GM18909 (cell line): ENCODE data around the gene R3HCC1L.

ENCODE experiments used
- ATAC-seq: cut with Tn5 transposase; IDR thresholded peaks from one replicate; pipeline ENCODE4 v1.9.1; 2021; ENCODE audit warnings: mild to moderate bottlenecking; ENCODE audit not compliant: unreplicated experiment, poor library complexity

Gene R3HCC1L

GRCh38 chr10:98256692-98257091 is 122.2 kb downstream of the R3HCC1L start:
- no peak for ATAC-seq

- no peak for ATAC-seq
These were observed 122.7 kb downstream of the R3HCC1L start for GRCh38 chr10:98257198-98257597.

GRCh38 chr10:98257961-98258360 is 123.5 kb downstream of the R3HCC1L start:
- ATAC-seq: no peak

DNA sequence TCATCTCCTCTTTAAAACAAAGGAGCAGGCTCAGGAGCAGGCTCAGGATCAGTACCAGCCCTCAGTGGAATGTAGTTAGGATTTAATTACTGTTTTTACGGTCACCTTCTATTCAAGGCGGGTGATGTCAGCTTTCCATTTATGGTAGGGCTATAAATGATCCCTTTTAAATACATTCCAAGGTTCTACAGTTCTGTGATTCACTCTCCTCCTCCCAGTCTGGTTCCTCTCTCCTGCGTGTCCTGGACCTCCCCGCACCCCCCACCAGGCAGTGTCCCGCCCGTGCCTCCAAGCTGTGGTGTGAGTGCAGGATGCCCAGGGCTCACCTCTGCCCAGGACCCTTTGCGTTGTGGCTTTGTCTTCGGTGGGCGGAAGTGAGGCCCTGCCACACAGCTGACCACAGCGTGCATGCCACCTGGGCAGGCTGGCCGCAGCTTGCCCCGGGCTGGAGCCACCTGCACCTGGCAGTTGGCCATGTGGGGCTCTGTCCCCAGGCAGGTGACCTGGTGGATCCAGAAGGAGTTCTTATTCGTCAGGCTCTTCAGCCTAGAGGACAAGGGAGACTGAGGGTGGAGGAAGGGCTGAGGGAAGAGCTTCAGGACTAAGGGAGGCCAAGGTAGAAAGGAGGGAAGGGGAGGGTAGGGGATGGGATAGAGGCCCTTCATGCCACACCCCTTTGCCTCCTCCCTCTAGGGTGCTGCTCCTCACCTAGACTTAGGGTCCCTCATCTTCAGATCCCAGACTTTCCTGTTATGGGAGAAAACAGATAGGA is 124.4 kb downstream of the R3HCC1L start:
- ATAC-seq: no peak

GRCh38 chr10:98259606-98260315 is 125.3 kb downstream of the R3HCC1L start:
- no peak for ATAC-seq

DNA sequence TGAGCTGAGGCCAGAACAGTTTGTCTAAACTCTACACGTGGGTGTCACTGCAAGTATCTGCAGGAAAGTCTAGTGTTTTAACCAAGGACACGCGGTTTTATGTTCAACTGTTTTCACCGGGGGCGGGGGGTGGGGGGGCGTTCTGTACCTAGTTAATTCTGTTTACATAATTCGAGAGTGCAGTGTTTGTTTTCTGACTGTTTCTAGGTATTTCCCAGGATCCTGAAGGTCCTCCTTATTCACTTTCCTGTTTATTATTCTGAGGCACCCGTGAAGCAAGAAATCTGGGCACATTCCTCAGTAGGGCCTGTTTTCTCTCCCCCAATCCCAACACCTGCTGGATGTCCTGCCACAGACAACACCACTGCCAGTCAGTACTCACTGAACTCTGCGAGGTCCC is 125.9 kb downstream of the R3HCC1L start:
- ATAC-seq: no peak

GRCh38 chr10:98260752-98261151 is 126.3 kb downstream of the R3HCC1L start:
- no peak for ATAC-seq

- ATAC-seq: no peak
These were observed 127.2 kb downstream of the R3HCC1L start for GRCh38 chr10:98261436-98262277.

- no peak for ATAC-seq
These were observed 128.1 kb downstream of the R3HCC1L start for GRCh38 chr10:98262571-98262970.

DNA sequence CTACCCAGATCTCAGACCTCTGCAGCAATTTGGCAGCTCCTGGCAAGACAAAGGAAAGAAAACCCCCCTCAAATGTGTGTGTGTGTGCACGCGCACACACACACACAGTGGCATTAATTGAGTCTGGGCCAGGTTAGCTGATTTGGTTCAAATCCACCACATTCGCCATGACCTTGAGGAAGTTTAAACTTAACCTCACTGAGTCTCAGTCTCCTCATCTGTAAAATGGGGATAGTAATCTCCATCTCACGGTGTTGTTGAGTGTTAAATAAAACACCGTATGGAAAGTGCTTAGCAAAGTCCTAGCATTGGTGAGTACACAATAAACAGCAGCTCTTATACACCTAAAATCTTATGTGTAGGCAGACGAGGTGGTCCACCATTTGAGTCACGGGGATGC is 128.6 kb downstream of the R3HCC1L start:
- ATAC-seq: no peak

DNA sequence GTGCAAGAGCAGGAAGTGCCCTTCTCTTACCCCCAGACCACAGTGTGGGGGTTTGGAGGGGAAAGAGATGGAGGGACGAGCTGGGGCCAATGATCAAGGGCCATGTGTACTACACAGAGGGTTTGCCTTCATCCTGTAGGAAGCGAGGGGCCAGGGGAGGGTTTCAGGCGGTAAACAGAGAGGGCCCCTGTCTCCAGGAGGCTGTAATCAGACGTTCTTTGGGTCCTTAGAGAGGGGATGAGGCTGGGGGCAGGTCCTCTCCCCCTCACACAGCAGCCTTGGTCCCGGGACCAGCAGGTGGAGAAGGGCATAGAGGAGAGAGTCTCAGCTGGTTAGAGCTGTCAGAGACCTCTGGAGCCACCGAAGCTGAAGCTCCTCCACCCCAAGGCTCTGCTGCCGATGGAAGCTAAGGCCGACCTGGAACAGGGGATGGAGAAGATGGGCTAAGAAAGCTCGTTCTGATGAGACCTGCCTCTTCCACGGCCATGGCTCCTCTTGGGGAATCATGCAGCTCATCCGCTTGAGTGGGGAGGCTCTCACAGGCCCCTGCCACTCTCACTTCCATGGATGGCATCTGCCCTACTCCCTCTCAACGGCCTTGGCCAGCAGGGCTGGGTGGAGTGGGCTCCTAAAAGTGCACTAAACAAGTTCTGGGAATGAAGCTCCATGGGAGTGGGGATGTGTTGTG is 130.1 kb downstream of the R3HCC1L start:
- ATAC-seq: no peak

DNA sequence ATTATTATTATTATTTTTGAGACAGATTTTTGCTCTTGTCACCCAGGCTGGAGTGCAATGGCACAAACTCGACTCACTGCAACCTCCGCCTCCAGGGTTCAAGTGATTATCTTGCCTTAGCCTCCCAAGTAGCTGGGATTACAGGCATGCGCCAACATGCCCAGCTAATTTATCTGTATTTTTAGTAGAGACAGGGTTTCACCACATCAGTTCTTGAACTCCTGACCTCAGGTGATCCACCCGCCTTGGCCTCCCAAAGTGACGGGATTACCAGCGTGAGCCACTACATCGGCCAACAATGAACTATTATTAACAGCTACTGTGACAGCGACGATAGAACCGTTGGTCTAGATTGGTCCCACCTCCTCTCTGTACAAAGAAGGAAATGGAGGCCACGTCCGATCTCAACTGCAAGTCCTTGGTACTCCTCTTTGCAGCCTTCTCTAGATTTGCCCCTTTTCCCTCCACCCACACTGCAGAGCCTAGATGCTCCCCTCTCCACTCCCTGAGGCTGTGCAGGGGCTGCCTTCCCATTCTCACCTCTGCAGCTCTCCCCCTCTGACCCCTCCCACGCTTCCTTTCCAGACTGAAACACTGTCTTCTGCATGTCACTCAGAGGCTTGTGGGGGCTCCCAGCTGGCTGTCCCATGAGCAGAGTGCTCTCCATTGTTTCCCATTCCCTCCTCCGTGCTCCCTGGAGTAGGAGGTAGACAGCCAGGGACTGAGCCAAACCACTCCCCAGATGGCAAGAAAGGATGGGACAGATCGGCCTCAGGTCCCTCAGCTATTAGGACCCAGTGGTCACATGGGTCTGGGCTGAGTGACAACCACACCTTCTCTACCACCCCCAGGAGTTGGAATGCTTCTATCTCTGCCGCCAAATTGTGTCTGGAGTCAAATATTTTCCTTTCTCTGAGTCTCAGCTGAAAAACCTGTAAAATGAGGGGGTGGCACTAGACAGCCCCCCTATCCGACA is 131.2 kb downstream of the R3HCC1L start:
- ATAC-seq: no peak

GRCh38 chr10:98266647-98267046 is 132.2 kb downstream of the R3HCC1L start:
- ATAC-seq: no peak

- no peak for ATAC-seq
These were observed 132.8 kb downstream of the R3HCC1L start for GRCh38 chr10:98267069-98267893.

DNA sequence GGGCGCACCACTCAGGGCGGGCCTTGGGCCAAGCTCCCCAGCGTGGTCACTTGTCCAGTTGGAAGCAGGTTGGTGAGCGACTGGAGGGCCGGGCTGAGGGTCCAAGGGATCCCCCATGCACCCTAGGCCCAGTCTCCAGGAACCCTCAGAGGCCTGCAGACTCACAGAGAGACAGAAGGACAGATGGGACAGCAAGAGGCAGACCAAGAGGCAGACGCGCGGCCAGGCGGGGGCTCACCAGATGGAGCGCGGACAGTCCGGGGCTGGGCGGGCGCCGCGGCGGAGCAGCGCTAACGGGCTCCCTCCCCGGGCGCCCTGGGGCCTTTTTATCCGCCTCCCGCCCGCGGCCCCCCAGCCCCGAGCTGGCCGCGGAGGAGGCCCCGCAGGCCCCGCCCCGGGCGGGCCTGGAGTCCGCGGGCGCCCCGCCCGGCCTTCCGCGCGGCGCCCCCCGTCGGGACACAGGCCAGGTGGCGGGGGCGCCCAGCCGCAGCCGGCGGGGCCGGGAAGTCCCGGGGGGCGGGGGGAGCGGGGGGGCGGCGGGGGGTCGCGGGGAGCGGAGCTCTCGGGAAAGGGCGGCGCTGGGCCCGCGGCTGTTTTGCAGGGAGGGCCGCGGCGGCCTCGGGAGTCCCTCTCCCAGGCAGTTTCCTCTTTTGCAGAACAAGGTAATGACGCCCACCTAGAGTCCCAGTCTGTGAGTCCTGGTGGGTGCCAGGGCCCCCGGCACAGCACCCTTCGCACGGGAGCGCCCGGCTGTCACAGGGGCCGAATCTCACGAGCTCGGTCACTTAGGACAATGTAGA is 133.6 kb downstream of the R3HCC1L start, which contains the start of gene LOXL4:
Gene LOXL4, minus strand, starts transcription at position 301 of the 800 bp plus-strand sequence. CDS start 5,175 bp downstream, outside the sequence.
- no peak for ATAC-seq

GRCh38 chr10:98268694-98269431 is 134.4 kb downstream of the R3HCC1L start:
- no peak for ATAC-seq

GRCh38 chr10:98269435-98269912 is 135.0 kb downstream of the R3HCC1L start:
- ATAC-seq: no peak
